HFFc6 (cell line): ENCODE data around the gene RTEL1. TPM values are rescaled to one million over a fixed set of nuclear protein-coding genes. Genes with fewer than 3 reads are reported as not detected.

Experiments used
- DNase-seq: peaks from one replicate; pipeline ENCODE4 v3.0.0-alpha.2; 2018
- H3K27ac Mint-ChIP-seq: 2 replicates; pipeline ENCODE4 v1.8.0; 2020; ENCODE audit warnings: mild to moderate bottlenecking, mixed read lengths
- H3K27me3 Mint-ChIP-seq: 2 replicates; pipeline ENCODE4 v1.8.0; 2021; ENCODE audit warnings: mild to moderate bottlenecking, moderate library complexity, mixed read lengths; ENCODE audit not compliant: insufficient read depth
- H3K36me3 Mint-ChIP-seq: 2 replicates; pipeline ENCODE4 v1.8.0; 2021; ENCODE audit warnings: low read depth, mixed read lengths
- H3K4me1 Mint-ChIP-seq: 2 replicates; pipeline ENCODE4 v1.8.0; 2020; ENCODE audit warnings: low read depth, mixed read lengths
- H3K4me3 Mint-ChIP-seq: 2 replicates; pipeline ENCODE4 v1.8.0; 2020; ENCODE audit warnings: mild to moderate bottlenecking, moderate library complexity, mixed read lengths
- H3K9me3 Mint-ChIP-seq: 2 replicates; pipeline ENCODE4 v1.8.0; 2020; ENCODE audit warnings: mild to moderate bottlenecking, mixed read lengths
- total RNA-seq, 6 experiments: library from RNA; stranded (reverse); fragmentation: NEBNext Ultra II Directional; extraction: Animal tissue kit (Norgen Biotek cat#: 25700); gene quantifications; 2 replicates in 1 of 6; 3 replicates in 5 of 6; pipeline ENCODE4 v1.2.3, GENCODE V29; 2021
- TF ChIP-seq, protein P1 (sequence below): fragments of 200-600 bp; sonication (generic); IDR thresholded peaks from 2 replicates; pipeline ENCODE4 v1.5.0; 2021; ENCODE audit warnings: antibody characterized with exemption, mild to moderate bottlenecking

RTEL1 gene
- total RNA-seq, 6 experiments from 2014 or later, result 19.0 to 26.8 (median 22.7) TPM

- TF ChIP-seq, protein P1, sequence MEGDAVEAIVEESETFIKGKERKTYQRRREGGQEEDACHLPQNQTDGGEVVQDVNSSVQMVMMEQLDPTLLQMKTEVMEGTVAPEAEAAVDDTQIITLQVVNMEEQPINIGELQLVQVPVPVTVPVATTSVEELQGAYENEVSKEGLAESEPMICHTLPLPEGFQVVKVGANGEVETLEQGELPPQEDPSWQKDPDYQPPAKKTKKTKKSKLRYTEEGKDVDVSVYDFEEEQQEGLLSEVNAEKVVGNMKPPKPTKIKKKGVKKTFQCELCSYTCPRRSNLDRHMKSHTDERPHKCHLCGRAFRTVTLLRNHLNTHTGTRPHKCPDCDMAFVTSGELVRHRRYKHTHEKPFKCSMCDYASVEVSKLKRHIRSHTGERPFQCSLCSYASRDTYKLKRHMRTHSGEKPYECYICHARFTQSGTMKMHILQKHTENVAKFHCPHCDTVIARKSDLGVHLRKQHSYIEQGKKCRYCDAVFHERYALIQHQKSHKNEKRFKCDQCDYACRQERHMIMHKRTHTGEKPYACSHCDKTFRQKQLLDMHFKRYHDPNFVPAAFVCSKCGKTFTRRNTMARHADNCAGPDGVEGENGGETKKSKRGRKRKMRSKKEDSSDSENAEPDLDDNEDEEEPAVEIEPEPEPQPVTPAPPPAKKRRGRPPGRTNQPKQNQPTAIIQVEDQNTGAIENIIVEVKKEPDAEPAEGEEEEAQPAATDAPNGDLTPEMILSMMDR, result no peak
- Mint-ChIP-seq H3K4me3 (no peak overlapping the region), H3K27ac (peak overlapping the region; percentile 94), H3K4me1 (peaks cover 23% of the 10 kb centered on the region), H3K36me3 (peaks cover 11% of the 10 kb centered on the region), H3K9me3 (no peaks in the 10 kb centered on the region; the same call in 1 of the 2 replicates), H3K27me3 (peaks cover 15% of the 10 kb centered on the region)
- no peak for DNase-seq
Observed at GRCh38 chr20:63687419-63688178, 29.5 kb downstream of the RTEL1 start.

GRCh38 chr20:63688228-63689045 is 30.3 kb downstream of the RTEL1 start:
- no peak overlapping the region for H3K4me3 Mint-ChIP-seq
- TF ChIP-seq, protein P1, result no peak
- peaks cover 17% of the 10 kb centered on the region for H3K4me1 Mint-ChIP-seq
- peaks cover 19% of the 10 kb centered on the region for H3K27me3 Mint-ChIP-seq
- H3K36me3 Mint-ChIP-seq, result peaks cover 10% of the 10 kb centered on the region
- H3K27ac Mint-ChIP-seq, result peak overlapping the region; percentile 38
- DNase-seq, result no peak
- no peaks in the 10 kb centered on the region; the same call in 1 of the 2 replicates for H3K9me3 Mint-ChIP-seq

- TF ChIP-seq, protein P1, result no peak
- peaks cover 4% of the 10 kb centered on the region; the same call in 1 of the 2 replicates for H3K36me3 Mint-ChIP-seq
- no peaks in the 10 kb centered on the region for H3K9me3 Mint-ChIP-seq
- H3K27me3 Mint-ChIP-seq, result peaks cover 24% of the 10 kb centered on the region
- peaks cover 10% of the 10 kb centered on the region; the same call in 1 of the 2 replicates for H3K4me1 Mint-ChIP-seq
- no peak for DNase-seq
- H3K4me3 Mint-ChIP-seq, result no peak overlapping the region
- H3K27ac Mint-ChIP-seq, result peak overlapping the region; percentile 40; the same call in 1 of the 2 replicates
Observed at GRCh38 chr20:63689046-63690002, 31.2 kb downstream of the RTEL1 start.

- TF ChIP-seq, protein P1, result no peak
- Mint-ChIP-seq H3K4me1 (peaks cover 10% of the 10 kb centered on the region; the same call in 1 of the 2 replicates), H3K36me3 (no peaks in the 10 kb centered on the region; the same call in 1 of the 2 replicates), H3K9me3 (no peaks in the 10 kb centered on the region), H3K4me3 (no peak overlapping the region), H3K27me3 (peaks cover 28% of the 10 kb centered on the region), H3K27ac (peak overlapping the region; percentile 40; the same call in 1 of the 2 replicates)
- no peak for DNase-seq
Observed at GRCh38 chr20:63690003-63690897, 32.1 kb downstream of the RTEL1 start.
